GM18502 (cell line): Measurements from ENCODE around the gene ARPC3.
"Not testable (repeated sequence)": the region's sequence is repeated elsewhere in the genome, so short reads cannot be mapped to it uniquely, and the experiment has no call there.

Experiments used
- ATAC-seq: cut with Tn5 transposase; IDR thresholded peaks from one replicate; pipeline ENCODE4 v1.9.1; 2021; ENCODE audit warnings: mild to moderate bottlenecking; ENCODE audit not compliant: unreplicated experiment, poor library complexity

ARPC3 gene

DNA sequence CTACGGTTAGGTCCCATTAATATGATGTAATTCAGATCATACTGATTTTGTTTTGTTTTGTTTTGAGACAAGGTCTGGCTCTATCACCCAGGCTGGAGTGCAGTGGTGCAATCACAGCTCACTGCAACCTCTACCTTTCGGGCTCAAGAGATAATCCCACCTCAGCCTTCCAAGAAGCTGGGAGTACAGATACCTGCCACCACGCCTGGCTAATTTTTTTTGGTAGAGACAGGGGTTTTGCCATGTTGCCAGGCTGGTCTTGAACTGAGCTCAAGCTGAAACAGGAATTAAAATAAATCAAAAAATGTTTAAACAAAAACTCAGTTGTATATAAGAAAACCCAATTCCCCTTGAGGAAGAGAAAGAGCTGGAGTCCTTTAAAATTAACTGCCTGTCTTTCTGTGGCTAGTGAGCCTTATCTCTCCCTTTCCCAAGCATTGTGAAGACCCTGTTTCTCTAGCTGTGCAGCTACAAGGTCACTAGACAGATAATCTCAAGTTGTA, 28.9 kb downstream of the ARPC3 start:
- no peak for ATAC-seq

DNA sequence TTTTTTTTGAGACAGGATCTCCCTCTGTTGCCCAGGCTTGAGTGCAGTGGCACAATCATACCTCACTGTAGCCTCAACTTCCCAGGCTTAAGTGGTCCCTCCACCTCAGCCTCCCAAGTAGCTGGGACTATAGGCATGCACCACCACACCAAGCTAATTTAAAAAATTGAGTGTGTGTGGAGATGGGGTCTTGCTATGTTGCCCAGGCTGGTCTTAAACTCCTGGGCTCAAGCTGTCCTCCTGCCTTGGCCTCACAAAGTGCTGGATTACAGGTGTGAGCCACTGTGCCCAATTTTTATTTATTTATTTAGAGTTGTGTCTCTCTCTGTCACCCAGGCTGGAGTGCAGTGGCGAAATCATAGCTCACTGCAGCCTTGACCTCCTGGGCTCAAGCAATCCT, 29.5 kb downstream of the ARPC3 start:
- not testable (repeated sequence) for ATAC-seq

DNA sequence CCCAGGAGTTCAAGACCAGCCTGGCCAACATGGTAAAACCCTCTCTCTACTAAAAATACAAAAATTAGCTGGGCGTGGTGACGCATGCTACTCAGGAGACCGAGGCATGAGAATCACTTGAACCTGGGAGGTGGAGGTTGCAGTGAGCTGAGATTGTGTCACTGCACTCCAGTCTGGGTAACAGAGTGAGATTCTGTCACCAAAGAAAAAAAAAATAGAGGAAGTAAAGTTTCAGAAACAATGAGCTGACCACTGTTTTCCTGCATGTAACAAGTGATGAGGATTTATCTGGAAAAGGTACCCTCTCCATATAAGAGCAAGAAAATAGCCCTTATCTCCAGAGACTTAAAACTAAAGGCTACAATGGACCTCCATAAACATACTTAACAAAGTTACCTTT, 33.0 kb downstream of the ARPC3 start:
- not testable (repeated sequence) for ATAC-seq

GRCh38 chr12:110410086-110410485, 40.1 kb downstream of the ARPC3 start:
- ATAC-seq = not testable (repeated sequence)

DNA sequence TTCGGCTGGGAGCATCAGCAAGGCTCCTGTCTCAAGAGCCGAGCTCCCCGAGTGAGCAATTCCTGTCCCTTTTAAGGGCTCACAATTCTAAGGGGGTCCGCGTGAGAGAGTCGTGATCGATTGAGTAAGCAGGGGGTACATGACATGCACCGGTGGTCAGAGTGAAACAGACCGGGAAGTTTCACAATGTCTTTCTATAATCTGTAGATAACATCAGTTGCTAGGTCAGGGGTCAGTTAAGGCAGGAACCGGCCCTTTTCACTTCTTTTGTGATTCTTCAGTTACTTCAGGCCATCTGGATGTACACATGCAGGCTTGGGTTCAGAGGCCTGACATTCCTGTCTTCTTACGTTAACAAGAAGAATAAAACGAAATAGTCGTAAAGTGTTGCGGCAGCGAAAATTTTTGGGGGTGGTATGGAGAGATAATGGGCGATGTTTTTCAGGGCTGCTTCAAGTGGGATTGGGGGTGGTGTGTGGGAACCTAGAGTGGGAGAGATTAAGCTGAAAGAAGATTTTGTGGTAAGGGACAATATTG, 44.9 kb downstream of the ARPC3 start:
- not testable (repeated sequence) for ATAC-seq

DNA sequence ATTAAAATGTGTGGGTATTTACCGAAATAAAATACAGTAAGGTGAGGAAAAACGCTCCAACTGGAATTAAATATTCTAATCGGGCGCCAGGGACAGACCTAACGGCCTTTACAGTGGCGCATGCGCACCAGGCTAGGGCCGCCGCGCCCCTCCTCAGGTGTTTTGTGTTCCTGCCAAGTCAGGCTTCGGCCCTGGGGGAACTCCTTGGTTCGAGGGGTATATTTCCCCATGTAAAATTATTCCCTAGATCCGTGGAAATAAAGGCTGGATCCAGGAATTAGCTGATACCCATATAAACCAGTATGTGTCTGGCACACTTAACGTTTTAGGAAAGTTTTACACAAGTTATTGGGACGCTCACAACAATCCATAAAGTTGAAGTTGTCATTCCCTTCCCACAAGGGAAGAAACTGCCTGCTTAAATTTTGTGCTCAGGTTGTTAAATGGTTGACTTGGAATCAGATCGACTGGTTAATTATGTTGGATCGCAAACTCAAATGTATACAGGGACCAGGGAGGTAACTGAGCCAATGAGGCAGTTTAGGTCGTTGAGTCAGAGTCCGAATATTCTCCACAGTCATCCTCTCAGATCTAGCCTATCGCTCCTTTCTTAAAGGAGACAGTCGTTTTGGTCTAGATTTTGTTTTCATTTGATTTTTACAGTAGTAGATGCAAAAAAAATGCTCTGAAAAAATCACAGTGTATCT, 46.0 kb downstream of the ARPC3 start:
- peak; percentile 50 for ATAC-seq

GRCh38 chr12:110403146-110403975, 46.8 kb downstream of the ARPC3 start, which contains the start of gene ANAPC7:
Gene ANAPC7 (minus strand): TSS chr12:110403708. CDS start chr12:110403627, 81 bp downstream.
- ATAC-seq = peak; percentile 78
